Femur (tissue), 1 donor: Measurements from ENCODE around the gene CEP89.
"Not testable (repeated sequence)": the region's sequence is repeated elsewhere in the genome, so short reads cannot be mapped to it uniquely, and the experiment has no call there.

Source experiments
- DNase-seq: peaks from one replicate; pipeline ENCODE4 v3.0.0-alpha.2; 2017

Gene CEP89

DNA sequence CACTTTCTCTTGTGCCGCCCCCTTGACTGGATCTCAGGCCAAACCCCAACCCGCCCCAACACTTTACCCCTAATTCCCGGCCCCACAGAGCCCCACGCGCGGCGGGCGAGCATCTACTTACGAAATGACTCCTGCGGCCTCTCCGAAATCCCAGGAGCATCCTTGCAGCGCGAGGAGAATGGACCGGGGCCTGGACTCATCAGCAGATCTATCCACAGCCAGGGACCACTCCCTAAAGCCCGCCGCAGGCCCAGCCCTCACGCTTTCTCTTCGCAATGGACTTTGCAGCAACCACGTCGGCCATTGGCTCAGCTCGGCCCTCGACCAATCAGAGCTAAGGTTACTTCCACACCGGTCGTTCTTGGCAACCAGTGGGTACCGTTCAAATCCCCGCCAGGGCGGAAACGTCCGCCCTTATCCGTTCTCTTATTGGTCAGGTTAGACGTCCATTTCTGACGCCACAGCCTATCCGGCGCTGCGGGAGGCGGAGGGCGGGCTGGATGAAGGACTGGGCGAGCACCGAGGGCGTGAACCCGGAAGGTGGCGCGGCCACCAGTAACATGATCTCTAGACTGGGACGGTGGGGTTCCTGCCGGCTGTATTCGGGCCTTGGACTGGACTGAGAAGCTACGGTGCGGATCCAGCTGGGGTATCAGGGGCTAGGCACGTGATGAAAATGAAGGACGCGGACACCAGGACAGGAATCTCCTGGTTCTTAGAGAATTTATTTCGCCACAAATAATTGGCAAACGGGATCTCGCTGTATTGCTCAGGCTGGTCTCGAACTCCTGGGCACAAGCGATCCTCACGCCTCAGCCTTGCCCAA lies at the start of gene CEP89, which contains the start of gene FAAP24:
CEP89 (minus strand) TSS at position 244 of the 826 bp plus-strand sequence; CDS start at position 160, 84 bp downstream.
FAAP24 (plus strand) TSS at position 528 of the 826 bp plus-strand sequence. CDS start 955 bp downstream, outside the sequence.
- peak; percentile 99 for DNase-seq

DNA sequence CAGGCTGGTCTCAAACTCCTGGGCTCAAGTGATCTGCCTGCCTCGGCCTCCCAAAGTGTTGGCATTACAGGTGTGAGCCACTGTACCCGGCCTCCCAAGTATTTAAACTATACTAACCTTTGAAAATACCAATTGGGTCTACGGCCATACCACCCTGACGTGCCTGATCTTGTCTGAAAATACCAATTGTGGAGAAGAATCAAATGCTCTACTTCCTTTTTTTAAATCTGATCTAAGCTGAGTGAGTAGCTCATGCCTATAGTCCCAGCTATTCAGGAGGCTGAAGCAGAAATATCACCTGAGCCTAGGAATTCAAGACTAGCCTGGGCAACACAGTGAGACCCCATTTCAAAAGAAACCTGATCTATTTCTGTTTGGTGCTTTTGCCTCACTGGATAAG lies 39.1 kb upstream of the CEP89 start:
- DNase-seq, result not testable (repeated sequence)

DNA sequence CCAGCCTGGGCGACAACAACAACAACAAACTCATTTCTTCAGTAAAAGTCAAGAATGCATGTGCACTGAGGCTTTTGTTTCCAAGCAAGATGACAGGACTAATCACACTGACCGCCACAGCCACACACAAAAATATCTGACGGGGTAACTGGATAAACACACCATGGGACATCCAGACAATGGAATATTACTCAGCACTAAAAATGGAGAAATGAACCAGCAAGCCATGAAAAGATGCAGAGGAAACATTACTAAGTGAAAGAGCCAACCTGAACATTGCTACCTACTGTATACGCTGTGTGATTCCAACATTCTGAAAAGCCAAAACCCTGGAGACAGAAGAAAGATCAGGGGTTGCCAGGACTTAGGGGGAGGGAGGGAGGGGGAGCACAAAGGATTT lies 37.0 kb upstream of the CEP89 start:
- DNase-seq, result no peak

DNA sequence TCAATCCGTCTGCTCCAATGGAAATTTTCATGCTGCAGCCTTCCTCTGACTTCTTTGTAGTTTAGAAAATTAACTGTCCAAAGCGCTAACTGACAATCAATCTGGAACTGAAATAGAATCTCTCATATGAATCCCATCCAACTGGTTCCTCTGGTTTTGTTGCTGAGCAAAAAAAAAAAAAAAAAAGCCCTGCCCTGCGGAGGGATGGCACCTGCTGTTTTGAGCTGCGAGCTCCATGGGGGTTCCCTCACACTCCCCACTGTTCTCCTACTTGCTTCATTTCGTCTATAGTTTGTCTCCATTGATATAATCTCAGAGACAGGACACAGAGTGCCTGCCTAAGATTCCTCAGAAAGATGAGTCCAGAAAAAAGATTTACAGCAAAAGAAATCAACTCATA lies 33.7 kb upstream of the CEP89 start:
- DNase-seq, result no peak

DNA sequence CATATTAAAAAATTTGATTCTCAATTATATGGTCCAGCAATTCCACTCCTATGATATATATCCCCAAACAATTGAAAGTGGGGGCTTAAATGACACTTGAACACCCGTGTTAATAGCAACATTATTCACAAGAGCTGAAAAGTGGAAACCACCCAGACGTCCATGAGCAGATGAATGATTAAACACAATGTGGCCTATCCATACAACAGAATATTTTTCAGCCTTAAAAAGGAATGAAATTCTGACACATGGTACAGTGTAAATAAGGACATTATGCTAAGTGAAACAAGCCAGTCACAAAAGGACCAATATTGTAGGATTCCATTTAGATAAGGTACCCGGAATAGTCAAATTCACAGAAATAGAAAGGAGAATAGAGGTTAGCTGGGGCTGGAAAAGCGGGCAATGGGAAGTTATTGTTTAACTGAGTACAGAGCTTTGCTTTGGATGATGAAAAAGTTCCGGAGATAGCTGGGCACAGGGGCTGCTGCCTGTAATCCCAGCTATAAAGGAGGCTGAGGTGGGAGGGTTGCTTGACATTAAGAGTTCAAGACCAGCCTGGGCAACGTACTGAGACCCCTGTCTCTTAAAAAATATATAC lies 31.8 kb upstream of the CEP89 start:
- DNase-seq, result not testable (repeated sequence)

DNA sequence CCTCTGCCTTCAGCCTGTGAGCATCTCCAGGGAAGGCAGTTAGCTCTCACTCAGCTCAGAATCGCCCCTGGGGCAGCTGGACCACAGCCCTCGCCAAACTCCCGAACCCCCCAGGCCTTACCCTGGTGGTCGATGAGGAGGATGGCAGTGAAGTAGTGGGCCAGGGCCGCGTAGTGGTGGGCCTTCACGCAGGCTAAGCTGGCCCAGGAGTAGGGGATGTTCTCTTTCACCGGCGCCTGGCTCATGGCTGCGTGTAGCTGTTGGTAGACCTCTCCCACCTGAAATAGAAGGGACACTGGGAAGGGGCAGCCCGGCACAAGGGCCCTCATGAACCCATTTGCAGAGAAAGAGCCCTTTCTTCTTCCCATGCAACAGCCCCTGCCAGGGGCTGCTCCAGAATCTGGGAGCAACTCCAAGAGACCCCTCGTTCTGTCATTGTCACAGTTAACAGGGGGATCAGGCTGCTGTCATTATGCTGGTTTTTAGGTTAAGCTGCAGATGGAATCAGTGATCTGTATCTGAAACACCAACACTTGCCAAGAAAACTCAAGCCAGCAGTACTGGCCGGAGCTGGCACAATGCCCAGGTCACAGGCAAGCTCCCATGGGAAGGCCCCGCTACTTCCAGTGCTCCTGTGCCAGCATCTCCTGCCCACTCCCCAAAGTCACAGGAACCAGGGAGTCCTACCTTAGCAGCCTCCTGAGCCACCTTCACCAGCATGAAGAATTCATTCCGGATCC lies 30.5 kb upstream of the CEP89 start:
- not testable (repeated sequence) for DNase-seq

DNA sequence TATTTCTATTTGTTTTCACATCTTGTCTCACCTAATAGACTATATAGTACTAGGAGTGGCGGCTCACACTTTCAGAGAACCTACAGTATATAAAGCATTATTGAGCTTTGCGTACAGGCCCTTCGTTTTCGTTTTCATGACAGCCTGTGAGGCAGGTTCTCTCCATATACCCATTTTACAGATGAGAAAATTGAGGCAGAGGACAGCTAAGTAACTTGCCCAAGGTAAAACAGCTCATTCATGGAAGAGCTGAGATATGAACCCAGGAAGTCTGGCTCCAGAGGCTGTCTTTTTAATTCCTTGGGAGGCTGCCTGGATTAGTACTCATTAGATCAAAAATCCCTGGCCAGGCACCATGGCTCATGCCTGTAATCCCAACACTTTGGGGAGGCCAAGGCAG lies 29.2 kb upstream of the CEP89 start:
- no peak for DNase-seq

DNA sequence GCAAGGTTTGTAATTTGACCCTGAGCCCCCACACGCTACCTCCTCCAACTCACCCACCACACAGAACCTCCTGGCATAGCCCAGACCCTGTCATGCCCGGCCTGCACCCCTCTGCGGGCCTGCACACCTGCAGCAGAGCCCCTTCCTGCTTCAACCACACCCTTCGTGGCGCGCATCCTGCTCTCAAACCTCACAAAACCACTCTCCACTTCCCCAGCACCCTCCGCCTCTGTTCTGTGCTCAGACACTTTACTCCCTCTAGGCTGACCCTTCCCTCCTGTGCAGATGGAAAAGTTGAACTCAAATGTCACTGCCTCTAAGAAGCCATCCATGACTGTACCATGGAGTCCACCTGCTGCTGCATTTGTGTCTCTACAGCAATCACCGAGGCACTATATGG lies 28.8 kb upstream of the CEP89 start:
- no peak for DNase-seq

DNA sequence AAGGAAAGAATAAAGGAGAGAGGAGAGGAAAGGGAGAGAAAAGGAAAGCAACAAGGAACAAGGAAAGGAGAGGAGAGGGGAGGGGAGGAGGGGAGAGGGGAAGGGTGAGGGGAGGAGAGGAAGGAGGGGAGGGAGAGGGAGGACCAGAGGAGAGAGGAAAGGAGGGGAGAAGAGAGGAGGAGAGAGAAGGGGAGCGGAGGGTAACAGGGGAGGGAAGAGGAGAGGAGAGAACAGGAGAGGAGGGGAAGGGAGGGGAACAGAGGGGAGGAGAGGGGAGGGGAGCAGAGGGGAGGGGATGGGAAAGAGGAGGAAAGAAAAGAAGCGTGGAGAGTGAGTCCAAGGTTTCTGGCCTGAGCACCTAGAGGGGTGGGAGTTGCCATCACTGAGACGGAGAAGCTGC lies 27.0 kb upstream of the CEP89 start:
- DNase-seq, result no peak

DNA sequence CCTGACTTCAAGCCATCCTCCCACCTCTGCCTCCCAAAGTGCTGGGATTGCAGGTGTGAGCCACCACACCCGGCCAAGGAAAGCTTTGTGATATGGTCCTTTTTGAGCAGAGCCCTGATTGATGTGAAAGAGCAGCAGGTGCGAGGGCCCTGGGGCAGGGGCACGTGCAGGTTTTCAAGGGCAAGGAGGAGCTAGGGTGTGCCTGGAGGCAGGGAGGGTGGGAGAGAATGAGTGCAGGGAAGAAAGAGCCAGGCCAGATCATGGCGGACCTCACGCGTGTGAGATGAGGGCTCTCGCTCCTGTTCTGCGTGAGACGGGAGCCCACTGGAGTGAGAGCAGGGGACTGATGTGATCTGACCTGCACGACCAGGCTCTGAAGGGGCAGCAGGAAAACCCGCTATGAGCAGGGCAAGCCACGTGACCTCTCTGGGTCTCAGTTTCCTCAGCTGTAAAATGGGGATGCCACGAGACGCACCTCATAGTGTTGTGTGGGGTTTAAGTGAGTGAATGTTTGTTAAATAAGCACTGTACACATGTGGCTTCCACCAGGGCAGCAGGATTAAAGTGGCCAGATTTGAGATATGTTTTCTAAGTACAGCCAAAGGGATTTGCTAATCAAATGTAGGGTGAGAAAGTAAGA lies 26.1 kb upstream of the CEP89 start:
- DNase-seq, result no peak

DNA sequence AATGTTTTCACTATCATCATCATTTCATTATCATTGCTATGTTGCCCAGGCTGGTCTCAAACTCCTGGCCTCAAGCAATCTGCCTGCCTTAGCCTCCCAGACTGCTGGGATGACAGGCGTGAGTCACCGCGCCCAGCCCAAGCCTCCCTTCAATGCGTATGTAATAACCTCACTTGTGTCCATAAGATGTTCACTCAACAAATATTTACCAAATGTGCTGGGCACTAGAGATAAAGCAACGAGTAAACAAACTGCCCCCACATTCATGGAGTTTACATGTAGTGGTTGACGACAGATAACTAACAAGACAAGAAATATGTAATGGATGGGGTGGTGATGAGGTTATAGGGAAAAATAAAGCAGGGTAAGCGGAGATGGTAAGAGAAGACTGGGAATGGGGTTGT lies 25.3 kb upstream of the CEP89 start:
- DNase-seq, result not testable (repeated sequence)

DNA sequence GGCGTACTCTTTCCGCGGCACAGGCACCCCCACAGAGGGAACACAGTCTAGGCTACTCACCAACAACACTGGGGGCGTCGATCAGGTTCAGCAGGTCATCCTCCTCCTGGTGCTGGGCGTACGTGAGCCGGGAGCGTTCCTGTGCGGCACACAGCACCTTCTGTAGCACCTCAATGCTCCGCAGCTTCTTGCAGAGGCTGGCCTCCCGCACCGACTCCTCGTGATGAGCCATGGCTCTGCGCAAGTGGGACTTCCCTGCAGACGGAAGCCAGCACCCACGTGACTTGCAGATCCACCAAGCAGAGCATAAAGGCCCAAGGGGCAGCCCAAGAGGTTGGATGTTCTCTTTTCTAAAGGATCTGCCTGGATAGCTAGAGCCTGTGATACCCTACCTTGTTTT lies 24.2 kb upstream of the CEP89 start:
- not testable (repeated sequence) for DNase-seq

DNA sequence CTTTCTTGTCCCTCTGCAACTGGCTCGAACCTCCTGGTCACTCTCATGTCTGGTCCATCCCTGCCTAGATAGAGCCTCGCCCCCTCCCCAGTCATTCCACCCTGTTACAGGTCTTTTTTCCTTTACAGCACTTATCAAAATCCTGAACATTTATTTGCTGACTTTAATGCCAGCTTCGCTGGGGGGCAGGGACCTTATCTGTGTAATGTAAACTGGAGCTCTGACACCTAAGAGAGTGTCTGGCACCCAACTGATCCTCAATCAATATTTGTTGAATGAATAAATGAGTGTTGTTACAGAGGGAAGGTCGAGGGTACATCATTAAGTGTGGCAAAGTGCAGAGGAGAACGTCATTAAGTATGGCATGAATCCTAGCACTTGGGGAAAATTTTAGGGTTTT lies 17.0 kb upstream of the CEP89 start:
- DNase-seq, result no peak

DNA sequence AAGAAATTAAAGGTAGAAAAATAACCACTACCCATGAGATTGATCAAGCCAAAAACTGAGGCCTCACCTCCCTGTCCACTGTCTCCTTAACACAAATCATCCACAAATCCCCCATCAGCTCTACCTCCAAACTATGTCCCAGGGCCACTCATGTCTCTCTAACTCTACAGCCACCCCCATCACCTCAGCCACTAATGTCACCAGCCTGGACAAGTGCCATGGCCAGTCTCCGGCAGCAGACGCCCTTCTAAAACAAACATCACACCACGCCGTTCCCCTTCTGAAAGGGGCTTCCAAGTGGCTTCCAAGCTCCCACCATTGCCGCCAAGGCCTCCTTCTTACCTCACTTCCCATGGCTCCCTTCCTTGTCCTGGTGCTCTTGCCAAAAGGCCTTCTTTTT lies 16.5 kb upstream of the CEP89 start:
- not testable (repeated sequence) for DNase-seq

DNA sequence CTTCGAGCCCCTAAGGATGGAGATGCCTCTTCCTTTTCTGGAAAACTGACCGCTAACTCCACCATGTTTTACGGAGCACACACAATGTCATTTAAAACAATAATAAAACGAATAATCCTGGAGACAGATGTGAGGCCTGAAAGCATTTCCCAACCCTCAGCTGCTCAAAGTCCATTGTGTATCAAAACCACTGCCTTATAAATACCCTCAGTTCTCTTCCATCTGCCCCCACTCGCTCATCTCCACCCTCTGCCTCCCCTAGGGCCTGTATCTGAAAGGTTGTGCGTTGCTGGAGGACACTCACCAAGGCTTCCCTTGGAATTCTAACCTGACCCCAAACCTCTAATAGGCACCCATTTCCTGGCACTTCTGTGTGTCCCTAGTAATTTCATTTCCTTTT lies 10.7 kb upstream of the CEP89 start:
- not testable (repeated sequence) for DNase-seq

DNA sequence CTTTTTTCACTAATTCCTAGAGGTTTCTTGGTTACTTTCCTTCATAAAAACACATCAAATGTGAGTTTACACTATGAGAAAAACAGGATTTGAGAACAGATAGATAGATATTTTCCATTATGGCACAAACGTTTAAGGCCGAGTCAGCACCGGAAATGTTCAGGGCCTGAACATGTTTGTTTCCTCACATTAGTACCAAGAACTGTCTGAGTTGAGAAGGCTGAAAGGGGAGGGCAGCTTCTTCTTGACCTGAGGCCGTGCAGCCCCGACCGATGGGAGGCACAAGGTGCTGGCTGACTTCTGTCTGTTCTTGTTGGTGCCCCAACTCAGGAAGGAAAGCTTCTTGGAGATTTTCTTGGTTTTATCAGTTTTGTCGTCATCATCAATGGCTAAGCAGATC lies 8.0 kb upstream of the CEP89 start:
- DNase-seq, result not testable (repeated sequence)

DNA sequence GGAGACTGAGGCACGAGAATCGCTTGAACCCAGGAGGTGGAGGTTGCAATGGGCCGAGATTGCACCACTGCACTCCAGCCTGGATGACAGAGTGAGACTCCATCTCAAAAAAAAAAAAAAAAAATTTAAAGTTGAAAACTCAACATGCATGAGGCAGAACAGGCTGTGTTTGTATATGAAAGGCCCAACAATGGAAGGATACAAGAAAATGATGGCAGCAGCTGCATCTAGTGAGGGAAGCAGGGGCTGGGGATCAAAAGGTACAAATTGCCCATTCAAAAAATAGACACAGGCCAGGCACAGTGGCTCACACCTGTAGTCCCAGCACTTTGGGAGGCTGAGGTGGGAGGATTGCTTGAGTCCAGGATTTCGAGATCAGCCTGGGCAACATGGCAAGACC lies 6.1 kb upstream of the CEP89 start:
- not testable (repeated sequence) for DNase-seq

DNA sequence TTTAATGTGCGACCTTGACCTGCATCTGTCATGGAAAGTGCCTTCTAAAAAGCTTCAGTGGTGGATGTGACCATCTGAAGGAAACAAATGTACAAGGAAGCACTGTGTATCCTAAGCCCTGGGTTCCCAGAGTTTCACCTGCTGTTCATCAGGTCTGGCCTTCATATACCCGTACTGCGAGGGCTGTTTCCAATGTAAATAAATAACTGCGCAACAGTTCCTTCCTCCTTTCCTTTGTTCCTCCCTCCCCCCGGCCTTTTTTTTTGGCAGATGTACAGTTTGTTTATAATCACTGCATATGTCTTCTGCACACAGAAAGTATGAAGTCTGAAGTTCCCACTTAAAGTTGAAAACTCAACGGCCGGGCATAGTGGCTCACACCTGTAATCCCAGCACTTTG lies 5.5 kb upstream of the CEP89 start:
- DNase-seq, result no peak

DNA sequence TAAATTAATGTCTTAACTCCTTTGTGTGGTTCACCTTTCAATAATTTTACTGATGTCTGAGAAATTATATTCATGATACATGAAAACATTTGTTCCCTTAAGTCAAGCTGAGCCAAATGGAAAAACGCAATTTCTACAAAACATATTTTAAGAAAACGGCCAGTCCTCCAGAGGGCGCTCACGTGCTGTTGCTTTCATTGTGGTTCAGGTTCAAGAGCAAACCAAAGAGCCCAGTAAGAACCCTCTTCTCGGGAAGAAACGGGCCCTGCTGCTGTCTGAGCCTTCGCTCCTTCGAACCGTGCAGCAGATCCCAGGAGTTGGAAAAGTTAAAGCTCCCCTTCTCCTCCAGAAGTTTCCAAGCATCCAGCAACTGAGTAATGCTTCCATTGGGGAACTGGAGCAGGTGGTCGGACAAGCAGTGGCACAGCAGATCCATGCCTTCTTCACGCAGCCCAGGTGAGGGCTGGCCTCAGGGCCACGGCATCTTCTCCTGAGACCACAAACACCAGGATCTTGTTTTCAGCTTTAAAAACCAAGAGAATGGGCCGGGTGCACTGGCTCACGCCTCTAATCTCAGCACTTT lies 4.6 kb upstream of the CEP89 start:
- peak; percentile 49 for DNase-seq

DNA sequence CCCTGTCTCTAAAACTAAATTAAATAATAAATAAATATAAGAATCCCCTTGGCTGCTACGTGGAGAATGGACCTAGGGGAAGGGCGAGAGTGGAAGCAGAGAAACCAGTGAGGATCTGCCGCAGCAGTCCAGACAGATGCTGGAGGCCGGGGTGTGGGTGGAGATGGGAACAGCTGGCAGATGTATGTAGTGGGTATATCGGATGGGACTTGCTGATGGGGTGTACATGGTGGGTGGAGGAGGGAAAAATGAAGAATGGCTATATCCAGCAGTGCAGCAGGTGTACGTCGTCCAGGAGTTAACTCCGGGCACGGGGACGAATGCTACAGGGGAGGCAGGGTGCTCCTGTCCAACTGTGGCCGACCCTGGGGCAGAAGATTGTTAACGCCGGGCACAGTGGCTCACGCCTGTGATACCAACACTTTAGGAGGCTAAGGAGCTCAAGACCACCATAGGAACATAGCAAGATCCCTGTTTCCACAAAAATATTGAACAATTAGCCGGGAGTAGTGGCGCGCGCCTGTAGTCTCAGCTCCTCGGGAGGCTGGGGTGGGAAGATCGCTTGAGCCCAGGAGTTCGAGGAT lies 654 bp downstream of the CEP89 start:
- no peak for DNase-seq

DNA sequence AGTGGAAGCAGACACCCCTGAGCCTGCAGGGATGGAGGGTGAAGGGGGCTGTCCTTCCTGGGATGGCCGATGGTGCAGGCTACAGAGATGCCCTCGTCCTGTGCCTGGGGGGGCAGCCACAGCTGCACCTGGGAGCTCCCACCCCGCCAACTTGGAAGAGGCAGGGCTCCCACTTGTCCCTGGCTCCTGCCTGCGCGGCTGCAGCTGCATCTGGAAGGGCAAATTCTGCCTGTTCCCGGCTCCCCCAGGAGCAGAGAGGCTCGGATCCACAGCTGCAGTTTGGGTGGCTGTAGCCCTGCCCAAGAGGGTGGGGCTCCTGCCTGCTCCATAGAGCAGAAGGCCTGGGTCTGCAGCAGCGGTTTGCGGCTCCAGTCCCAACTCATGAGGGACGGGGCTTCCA lies 2.2 kb downstream of the CEP89 start:
- no peak for DNase-seq

DNA sequence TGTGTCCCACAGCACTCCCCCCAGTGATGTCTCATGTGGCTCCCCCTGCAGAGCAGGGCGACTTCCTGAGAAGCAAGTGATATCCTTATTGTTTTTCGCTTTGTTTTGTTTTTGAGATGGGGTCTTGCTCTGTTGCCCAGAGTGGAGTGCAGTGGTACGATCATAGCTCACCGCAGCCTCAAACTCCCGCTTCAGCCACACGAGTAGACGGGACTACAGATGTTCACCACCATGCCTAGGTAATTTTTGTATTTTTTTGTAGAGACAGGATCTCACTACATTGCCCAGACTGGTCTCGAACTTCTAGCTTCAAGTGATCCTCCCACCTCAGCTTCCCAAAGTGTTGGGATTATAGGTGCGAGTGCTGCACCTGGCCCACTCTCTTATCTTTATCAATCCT lies 5.0 kb downstream of the CEP89 start:
- DNase-seq, result no peak
